Nephron (organoid): ENCODE measurements around the gene PRKG1.

ENCODE experiments used
- H3K27ac Mint-ChIP-seq, 3 experiments: 2 replicates each; pipeline ENCODE4 v1.8.0; 2020; ENCODE audit warnings: mixed read lengths in 3 of 3, mild to moderate bottlenecking in 2 of 3, moderate library complexity in 1 of 3
- H3K27me3 Mint-ChIP-seq: 2 replicates; pipeline ENCODE4 v1.8.0; 2021; ENCODE audit warnings: low read depth, mild to moderate bottlenecking, moderate library complexity, mixed read lengths
- H3K36me3 Mint-ChIP-seq: 2 replicates; pipeline ENCODE4 v1.8.0; 2020; ENCODE audit warnings: low read depth, mixed read lengths
- H3K4me1 Mint-ChIP-seq: 2 replicates; pipeline ENCODE4 v1.8.0; 2020; ENCODE audit warnings: mixed read lengths
- H3K4me3 Mint-ChIP-seq, 3 experiments: 2 replicates each; pipeline ENCODE4 v1.8.0; 2020; ENCODE audit warnings: mild to moderate bottlenecking in 3 of 3, mixed read lengths in 3 of 3, moderate library complexity in 2 of 3
- H3K9me3 Mint-ChIP-seq: 2 replicates; pipeline ENCODE4 v1.8.0; 2020; ENCODE audit warnings: mixed read lengths
- TF ChIP-seq, protein P1 (sequence below), 3 experiments: fragments of 200-600 bp; sonication (generic); IDR thresholded peaks; one replicate each; pipeline ENCODE4 v1.5.0; 2021; ENCODE audit warnings: antibody characterized with exemption in 3 of 3; ENCODE audit not compliant: unreplicated experiment in 3 of 3

The PRKG1 gene

DNA sequence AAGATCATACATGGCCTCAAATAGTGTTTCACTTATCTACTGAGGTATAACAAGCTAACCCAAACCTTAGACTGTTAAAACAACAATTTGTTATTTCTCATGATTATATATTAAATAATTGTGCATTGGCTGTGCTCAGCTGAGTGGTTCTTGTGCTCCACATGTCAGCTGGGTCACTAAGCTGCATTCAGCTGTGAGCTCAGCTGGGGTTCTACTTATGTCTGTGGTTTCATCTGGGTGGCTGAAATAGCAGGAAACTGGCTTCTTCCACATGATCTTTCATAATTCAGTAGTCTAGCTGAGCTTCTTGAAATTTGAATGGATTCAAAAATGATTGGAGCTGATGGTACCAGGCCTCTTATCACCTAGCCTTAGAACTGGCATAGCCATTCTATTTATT, 806.9 kb downstream of the PRKG1 start:
- TF ChIP-seq, protein P1, sequence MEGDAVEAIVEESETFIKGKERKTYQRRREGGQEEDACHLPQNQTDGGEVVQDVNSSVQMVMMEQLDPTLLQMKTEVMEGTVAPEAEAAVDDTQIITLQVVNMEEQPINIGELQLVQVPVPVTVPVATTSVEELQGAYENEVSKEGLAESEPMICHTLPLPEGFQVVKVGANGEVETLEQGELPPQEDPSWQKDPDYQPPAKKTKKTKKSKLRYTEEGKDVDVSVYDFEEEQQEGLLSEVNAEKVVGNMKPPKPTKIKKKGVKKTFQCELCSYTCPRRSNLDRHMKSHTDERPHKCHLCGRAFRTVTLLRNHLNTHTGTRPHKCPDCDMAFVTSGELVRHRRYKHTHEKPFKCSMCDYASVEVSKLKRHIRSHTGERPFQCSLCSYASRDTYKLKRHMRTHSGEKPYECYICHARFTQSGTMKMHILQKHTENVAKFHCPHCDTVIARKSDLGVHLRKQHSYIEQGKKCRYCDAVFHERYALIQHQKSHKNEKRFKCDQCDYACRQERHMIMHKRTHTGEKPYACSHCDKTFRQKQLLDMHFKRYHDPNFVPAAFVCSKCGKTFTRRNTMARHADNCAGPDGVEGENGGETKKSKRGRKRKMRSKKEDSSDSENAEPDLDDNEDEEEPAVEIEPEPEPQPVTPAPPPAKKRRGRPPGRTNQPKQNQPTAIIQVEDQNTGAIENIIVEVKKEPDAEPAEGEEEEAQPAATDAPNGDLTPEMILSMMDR (IDR thresholded peaks at IDR 0.05; ENCODE audit: unreplicated experiment in 3 of 3): no peak
- Mint-ChIP-seq H3K4me3 (no peak overlapping the region), H3K27ac (no peak overlapping the region), H3K36me3 (no peaks in the 10 kb centered on the region), H3K4me1 (peaks cover 15% of the 10 kb centered on the region), H3K9me3 (peaks cover 3% of the 10 kb centered on the region), H3K27me3 (no peaks in the 10 kb centered on the region)

DNA sequence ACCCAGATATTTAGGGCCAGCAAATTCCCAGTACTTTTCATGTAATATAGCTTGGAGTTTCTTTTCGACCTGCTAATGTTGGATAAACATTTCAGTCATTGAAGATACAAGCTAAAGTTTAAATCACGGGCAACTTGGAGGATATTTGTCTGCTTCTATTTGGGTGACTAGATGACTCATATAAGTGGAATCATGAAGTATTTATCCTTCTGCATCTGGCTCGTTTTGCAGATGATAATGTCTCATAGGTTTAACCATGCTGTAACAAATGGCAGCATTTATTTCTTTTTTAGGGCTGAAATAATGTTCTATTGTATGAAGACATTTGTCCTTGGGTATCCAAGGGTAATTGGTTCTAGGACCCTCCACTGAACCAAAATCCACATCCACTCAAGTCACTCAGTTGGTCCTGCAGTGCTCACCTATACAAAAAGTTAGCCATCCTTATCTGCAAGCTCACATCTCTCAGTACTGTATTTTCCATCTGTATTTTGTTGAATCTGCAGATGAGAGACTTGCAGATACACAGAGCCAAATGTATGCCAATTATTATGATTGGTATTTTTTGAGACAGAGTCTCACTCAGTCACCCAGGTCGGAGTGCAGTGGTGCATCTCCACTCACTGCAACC, 812.3 kb downstream of the PRKG1 start:
- no peaks in the 10 kb centered on the region for H3K4me1 Mint-ChIP-seq
- H3K36me3 Mint-ChIP-seq: no peaks in the 10 kb centered on the region
- no peak overlapping the region for H3K27ac Mint-ChIP-seq
- H3K4me3 Mint-ChIP-seq: no peak overlapping the region
- no peaks in the 10 kb centered on the region for H3K27me3 Mint-ChIP-seq
- H3K9me3 Mint-ChIP-seq: peaks cover 3% of the 10 kb centered on the region
- TF ChIP-seq, protein P1 (IDR thresholded peaks at IDR 0.05; ENCODE audit: unreplicated experiment in 3 of 3): no peak

DNA sequence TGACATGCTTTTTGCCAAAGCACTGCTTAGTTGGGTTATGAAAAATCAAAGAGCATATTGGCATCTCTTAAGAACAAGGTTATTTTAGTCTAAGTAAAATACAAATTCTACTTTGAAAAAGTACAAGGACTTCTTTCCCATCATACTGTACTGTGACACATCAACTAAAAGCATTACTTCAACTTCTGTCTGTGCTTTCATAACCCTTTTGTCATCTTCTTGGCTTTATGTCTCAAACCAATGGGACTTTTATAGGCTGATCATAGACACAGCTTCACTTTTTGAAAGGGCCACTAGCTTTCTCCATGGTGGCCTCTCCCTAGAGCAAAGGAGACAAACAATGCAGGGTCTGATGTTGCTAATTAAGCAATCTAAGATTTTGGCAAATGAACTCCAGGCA, 814.0 kb downstream of the PRKG1 start:
- Mint-ChIP-seq H3K27me3 (no peaks in the 10 kb centered on the region), H3K27ac (no peak overlapping the region), H3K9me3 (no peaks in the 10 kb centered on the region), H3K36me3 (no peaks in the 10 kb centered on the region), H3K4me1 (no peaks in the 10 kb centered on the region), H3K4me3 (no peak overlapping the region)
- TF ChIP-seq, protein P1 (IDR thresholded peaks at IDR 0.05; ENCODE audit: unreplicated experiment in 3 of 3): no peak

DNA sequence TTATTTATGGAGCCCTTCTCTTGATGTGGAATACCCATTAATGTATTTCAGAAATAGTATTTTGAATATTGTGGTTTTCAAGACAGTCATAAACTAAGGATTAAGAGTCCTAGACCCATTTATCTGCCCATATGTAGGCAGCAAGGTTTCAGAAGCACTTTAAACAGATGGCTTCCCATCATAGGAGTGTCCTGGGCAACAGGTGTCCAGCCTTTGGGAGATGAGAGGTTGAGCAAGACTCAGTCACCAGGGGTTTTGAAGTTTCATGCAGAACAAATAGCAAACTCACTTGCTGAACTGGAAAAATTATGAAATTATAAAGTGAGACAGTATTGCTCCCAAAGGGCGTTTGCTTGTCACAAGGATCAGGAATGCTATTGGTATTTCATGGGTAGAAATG, 818.0 kb downstream of the PRKG1 start:
- H3K9me3 Mint-ChIP-seq: no peaks in the 10 kb centered on the region
- H3K27ac Mint-ChIP-seq: no peak overlapping the region
- no peak overlapping the region for H3K4me3 Mint-ChIP-seq
- peaks cover 11% of the 10 kb centered on the region for H3K4me1 Mint-ChIP-seq
- no peaks in the 10 kb centered on the region for H3K36me3 Mint-ChIP-seq
- TF ChIP-seq, protein P1 (IDR thresholded peaks at IDR 0.05; ENCODE audit: unreplicated experiment in 3 of 3): no peak
- H3K27me3 Mint-ChIP-seq: no peaks in the 10 kb centered on the region

DNA sequence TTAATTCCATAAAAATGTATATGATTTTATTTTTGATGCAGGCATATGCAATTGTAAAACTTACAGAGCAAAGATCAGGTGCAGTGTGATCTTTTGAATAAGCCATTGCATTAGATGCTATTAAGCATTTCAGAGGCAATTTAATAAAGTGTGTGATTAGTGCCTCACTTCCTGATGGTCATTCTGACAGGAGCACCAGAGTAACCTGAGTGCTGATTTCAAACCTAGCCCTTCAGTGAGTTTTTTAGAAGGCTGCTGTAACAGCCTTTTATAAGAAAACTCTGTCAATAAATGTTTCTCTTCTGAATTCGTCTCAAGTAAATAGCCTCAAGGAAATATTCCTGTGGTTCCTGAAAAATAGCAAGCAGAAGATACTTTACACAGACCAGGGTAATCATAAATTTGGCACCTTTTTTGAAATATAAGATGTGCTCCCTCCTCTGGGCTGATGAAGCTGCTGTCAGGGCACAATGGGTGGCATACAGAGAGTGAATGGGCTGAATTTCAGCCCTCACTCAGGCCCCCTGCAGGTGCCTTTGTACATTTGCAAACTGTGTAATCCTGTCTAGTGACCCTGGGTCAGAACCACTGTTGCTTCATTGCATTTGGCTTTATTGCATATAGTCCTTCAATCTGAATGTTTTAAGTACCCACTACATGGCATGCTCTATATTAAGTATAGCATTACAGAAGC, 818.8 kb downstream of the PRKG1 start:
- Mint-ChIP-seq H3K9me3 (no peaks in the 10 kb centered on the region), H3K27ac (no peak overlapping the region), H3K4me1 (peaks cover 17% of the 10 kb centered on the region), H3K4me3 (no peak overlapping the region), H3K27me3 (no peaks in the 10 kb centered on the region), H3K36me3 (no peaks in the 10 kb centered on the region)
- TF ChIP-seq, protein P1 (IDR thresholded peaks at IDR 0.05; ENCODE audit: unreplicated experiment in 3 of 3): peak in 1 of 3 experiments; percentile 12
